Stimulated activated CD8-positive, alpha-beta memory T cell treated with anti-CD3 and anti-CD28 coated beads, Interleukin-15, amount 100 ng/mL, for 48 hours (primary cell): Measurements from ENCODE around the gene CLEC4E.
"Not testable (repeated sequence)": the region's sequence is repeated elsewhere in the genome, so short reads cannot be mapped to it uniquely, and the experiment has no call there.

ENCODE experiments used
- DNase-seq, 2 donors: peaks; one replicate each; pipeline ENCODE4 v3.0.0-alpha.2; 2020; ENCODE audit warnings: low read depth in 2 of 2

The CLEC4E gene

GRCh38 chr12:8540831-8541230, at the start of gene CLEC4E:
TSS of gene CLEC4E (minus strand) at chr12:8540905. CDS start at chr12:8540797, 108 bp downstream.
- not testable (repeated sequence) for DNase-seq

- no peak for DNase-seq
These were observed 49.0 kb upstream of the CLEC4E start for GRCh38 chr12:8589679-8590078.

- not testable (repeated sequence) for DNase-seq
These were observed 43.8 kb upstream of the CLEC4E start for GRCh38 chr12:8584478-8584877.

GRCh38 chr12:8584004-8584403, 43.3 kb upstream of the CLEC4E start:
- DNase-seq: no peak

- DNase-seq: no peak
These were observed 40.5 kb upstream of the CLEC4E start for GRCh38 chr12:8581098-8581784.

- DNase-seq: no peak
These were observed 37.2 kb upstream of the CLEC4E start for GRCh38 chr12:8577879-8578278.

GRCh38 chr12:8572507-8572906, 31.8 kb upstream of the CLEC4E start:
- DNase-seq: no peak

- no peak for DNase-seq
These were observed 25.8 kb upstream of the CLEC4E start for GRCh38 chr12:8566525-8566924.

- not testable (repeated sequence) for DNase-seq
These were observed 25.3 kb upstream of the CLEC4E start for GRCh38 chr12:8566052-8566451.

- no peak for DNase-seq
These were observed 24.0 kb upstream of the CLEC4E start for GRCh38 chr12:8564656-8565055.

GRCh38 chr12:8563356-8563755, 22.7 kb upstream of the CLEC4E start:
- no peak for DNase-seq

- no peak for DNase-seq
These were observed 21.6 kb upstream of the CLEC4E start for GRCh38 chr12:8562310-8562709.

GRCh38 chr12:8561011-8561410, 20.3 kb upstream of the CLEC4E start:
- DNase-seq: no peak

- DNase-seq: no peak
These were observed 19.0 kb upstream of the CLEC4E start for GRCh38 chr12:8559676-8560075.

GRCh38 chr12:8556531-8557097, 15.9 kb upstream of the CLEC4E start:
- DNase-seq: no peak

- DNase-seq: no peak
These were observed 13.9 kb upstream of the CLEC4E start for GRCh38 chr12:8554451-8555195.

GRCh38 chr12:8553088-8553627, 12.5 kb upstream of the CLEC4E start:
- DNase-seq: no peak

- DNase-seq: no peak
These were observed 8.7 kb upstream of the CLEC4E start for GRCh38 chr12:8549381-8549780.

- no peak for DNase-seq
These were observed 7.5 kb upstream of the CLEC4E start for GRCh38 chr12:8548192-8548591.

GRCh38 chr12:8547645-8548044, 6.9 kb upstream of the CLEC4E start:
- DNase-seq: no peak

- DNase-seq: no peak
These were observed 5.9 kb upstream of the CLEC4E start for GRCh38 chr12:8546591-8546990.

- peak; percentile 30 to 52 for DNase-seq
These were observed 3.6 kb upstream of the CLEC4E start for GRCh38 chr12:8544295-8544694.

GRCh38 chr12:8541562-8541961, 857 bp upstream of the CLEC4E start:
- DNase-seq: no peak
